ENCODE measurements around the gene SECTM1. TPM values are rescaled to one million over a fixed set of nuclear protein-coding genes. Genes with fewer than 3 reads are reported as not detected.

SECTM1 gene
- total and polyA plus RNA-seq, 9 of the 15 experiments (the other 6 are each of a cell fraction or from before 2014, with no cell fraction given), result 0.11 to 0.46 (median 0.18) TPM; not detected in 6

DNA sequence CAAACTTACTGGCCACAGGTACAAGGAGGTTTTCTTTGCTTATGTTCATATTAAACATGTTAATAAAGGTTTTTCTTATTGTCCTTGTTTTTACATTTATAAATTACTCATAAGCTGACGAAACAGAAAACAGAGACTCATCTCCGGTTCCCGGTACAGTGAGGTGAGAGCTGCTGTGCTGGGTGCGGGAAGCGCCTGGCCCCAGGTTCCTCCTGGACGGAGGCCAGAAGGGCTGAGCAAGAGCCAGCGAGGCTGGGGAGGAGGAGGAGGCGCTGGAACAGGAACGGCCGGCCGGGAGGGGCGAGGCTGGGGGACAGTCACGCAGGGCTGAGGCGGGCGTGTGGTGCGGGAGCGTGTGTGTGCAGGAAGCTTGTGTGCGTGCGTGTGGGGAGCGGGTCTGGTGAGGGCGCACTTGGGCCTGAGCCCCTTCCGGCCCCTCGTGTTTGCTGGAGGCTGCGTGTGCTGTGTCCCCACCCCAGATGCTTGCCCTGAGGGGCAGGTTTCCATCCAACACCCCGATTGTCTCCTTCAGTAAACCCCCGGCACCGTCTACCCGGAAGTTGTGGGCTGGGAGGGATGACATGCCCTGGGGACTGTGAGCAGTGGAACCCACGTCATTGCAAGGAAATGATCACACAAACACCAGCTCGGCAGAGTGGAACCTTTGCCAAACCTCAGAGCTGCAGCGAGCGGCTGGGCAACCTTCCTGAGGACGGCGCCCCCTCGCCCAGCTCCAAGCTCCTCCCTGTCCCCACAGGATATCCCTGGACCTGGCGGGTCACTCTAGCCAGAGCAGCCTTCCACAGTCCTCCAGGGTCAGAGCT is 35.6 kb downstream of the SECTM1 start (continued):
- TF ChIP-seq, protein P1, sequence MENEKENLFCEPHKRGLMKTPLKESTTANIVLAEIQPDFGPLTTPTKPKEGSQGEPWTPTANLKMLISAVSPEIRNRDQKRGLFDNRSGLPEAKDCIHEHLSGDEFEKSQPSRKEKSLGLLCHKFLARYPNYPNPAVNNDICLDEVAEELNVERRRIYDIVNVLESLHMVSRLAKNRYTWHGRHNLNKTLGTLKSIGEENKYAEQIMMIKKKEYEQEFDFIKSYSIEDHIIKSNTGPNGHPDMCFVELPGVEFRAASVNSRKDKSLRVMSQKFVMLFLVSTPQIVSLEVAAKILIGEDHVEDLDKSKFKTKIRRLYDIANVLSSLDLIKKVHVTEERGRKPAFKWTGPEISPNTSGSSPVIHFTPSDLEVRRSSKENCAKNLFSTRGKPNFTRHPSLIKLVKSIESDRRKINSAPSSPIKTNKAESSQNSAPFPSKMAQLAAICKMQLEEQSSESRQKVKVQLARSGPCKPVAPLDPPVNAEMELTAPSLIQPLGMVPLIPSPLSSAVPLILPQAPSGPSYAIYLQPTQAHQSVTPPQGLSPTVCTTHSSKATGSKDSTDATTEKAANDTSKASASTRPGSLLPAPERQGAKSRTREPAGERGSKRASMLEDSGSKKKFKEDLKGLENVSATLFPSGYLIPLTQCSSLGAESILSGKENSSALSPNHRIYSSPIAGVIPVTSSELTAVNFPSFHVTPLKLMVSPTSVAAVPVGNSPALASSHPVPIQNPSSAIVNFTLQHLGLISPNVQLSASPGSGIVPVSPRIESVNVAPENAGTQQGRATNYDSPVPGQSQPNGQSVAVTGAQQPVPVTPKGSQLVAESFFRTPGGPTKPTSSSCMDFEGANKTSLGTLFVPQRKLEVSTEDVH (IDR thresholded peaks at IDR 0.05; ENCODE audit: low read depth, partially characterized antibody), result no peak
- no peak for TF ChIP-seq DNMT1 (IDR thresholded peaks at IDR 0.05)
- TF ChIP-seq, protein P2, sequence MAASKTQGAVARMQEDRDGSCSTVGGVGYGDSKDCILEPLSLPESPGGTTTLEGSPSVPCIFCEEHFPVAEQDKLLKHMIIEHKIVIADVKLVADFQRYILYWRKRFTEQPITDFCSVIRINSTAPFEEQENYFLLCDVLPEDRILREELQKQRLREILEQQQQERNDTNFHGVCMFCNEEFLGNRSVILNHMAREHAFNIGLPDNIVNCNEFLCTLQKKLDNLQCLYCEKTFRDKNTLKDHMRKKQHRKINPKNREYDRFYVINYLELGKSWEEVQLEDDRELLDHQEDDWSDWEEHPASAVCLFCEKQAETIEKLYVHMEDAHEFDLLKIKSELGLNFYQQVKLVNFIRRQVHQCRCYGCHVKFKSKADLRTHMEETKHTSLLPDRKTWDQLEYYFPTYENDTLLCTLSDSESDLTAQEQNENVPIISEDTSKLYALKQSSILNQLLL (CRISPR knock-in tag; IDR thresholded peaks at IDR 0.05; ENCODE audit: borderline replicate concordance), result no peak
- TF ChIP-seq CAMTA2 (CRISPR knock-in tag; conservative IDR thresholded peaks at IDR 0.05), result no peak
- TF ChIP-seq, protein P3, sequence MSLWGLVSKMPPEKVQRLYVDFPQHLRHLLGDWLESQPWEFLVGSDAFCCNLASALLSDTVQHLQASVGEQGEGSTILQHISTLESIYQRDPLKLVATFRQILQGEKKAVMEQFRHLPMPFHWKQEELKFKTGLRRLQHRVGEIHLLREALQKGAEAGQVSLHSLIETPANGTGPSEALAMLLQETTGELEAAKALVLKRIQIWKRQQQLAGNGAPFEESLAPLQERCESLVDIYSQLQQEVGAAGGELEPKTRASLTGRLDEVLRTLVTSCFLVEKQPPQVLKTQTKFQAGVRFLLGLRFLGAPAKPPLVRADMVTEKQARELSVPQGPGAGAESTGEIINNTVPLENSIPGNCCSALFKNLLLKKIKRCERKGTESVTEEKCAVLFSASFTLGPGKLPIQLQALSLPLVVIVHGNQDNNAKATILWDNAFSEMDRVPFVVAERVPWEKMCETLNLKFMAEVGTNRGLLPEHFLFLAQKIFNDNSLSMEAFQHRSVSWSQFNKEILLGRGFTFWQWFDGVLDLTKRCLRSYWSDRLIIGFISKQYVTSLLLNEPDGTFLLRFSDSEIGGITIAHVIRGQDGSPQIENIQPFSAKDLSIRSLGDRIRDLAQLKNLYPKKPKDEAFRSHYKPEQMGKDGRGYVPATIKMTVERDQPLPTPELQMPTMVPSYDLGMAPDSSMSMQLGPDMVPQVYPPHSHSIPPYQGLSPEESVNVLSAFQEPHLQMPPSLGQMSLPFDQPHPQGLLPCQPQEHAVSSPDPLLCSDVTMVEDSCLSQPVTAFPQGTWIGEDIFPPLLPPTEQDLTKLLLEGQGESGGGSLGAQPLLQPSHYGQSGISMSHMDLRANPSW (CRISPR knock-in tag; IDR thresholded peaks at IDR 0.05), result no peak; the same call in 1 of the 2 replicates
- TF ChIP-seq, protein P4, sequence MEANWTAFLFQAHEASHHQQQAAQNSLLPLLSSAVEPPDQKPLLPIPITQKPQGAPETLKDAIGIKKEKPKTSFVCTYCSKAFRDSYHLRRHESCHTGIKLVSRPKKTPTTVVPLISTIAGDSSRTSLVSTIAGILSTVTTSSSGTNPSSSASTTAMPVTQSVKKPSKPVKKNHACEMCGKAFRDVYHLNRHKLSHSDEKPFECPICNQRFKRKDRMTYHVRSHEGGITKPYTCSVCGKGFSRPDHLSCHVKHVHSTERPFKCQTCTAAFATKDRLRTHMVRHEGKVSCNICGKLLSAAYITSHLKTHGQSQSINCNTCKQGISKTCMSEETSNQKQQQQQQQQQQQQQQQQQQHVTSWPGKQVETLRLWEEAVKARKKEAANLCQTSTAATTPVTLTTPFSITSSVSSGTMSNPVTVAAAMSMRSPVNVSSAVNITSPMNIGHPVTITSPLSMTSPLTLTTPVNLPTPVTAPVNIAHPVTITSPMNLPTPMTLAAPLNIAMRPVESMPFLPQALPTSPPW (CRISPR knock-in tag; IDR thresholded peaks at IDR 0.05), result no peak; the same call in 1 of the 2 replicates
- TF ChIP-seq, protein P5, sequence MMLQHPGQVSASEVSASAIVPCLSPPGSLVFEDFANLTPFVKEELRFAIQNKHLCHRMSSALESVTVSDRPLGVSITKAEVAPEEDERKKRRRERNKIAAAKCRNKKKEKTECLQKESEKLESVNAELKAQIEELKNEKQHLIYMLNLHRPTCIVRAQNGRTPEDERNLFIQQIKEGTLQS (IDR thresholded peaks at IDR 0.05), result peak; percentile 83
- TF ChIP-seq, protein P5 (CRISPR knock-in tag; conservative IDR thresholded peaks at IDR 0.05), result no peak
- peak; percentile 58; the same call in 1 of the 2 replicates for TF ChIP-seq SUPT5H (IDR thresholded peaks at IDR 0.05)
- no peak for TF ChIP-seq BRCA1 (IDR thresholded peaks at IDR 0.05)
- TF ChIP-seq BRCA1 (CRISPR knock-in tag; IDR thresholded peaks at IDR 0.05), result no peak
- TF ChIP-seq NRF1 (conservative IDR thresholded peaks at IDR 0.05 in 1 of 2, IDR thresholded peaks at IDR 0.05 in 1 of 2), result peak; percentile 69 to 74
- TF ChIP-seq FIP1L1 (IDR thresholded peaks at IDR 0.05; ENCODE audit: low read depth, low read length, poor library complexity, severe bottlenecking), result no peak
- no peak for TF ChIP-seq CHD1 (IDR thresholded peaks at IDR 0.05; ENCODE audit: low read length)
- TF ChIP-seq YY1 (IDR thresholded peaks at IDR 0.05; ENCODE audit: borderline replicate concordance in 1 of 3, control insufficient read depth in 1 of 3, extremely low read depth in 1 of 3, insufficient read depth in 3 of 3, insufficient read length in 1 of 3, insufficient replicate concordance in 2 of 3, low read depth in 1 of 3, low read length in 2 of 3), result no peak
